Measurements from ENCODE around the gene DLX6. TPM values are rescaled to one million over a fixed set of nuclear protein-coding genes. Genes with fewer than 3 reads are reported as not detected.

DLX6 gene
- total RNA-seq, 1 experiment from 2014 or later: not detected

GRCh38 chr7:97021747-97022490, 16.6 kb downstream of the DLX6 start:
- Histone ChIP-seq H3K9ac (ENCODE audit: low read length) (no peak overlapping the region), H3K4me3 (replicated peaks in 1 of 2; ENCODE audit: low read depth in 1 of 2, low read length in 2 of 2) (no peak overlapping the region), H3K4me1 (ENCODE audit: control insufficient read depth in 1 of 2, insufficient read depth in 2 of 2, low read length in 2 of 2) (no peaks in the 10 kb centered on the region), H3K27me3 (ENCODE audit: insufficient read depth, low read length) (peaks cover 21% of the 10 kb centered on the region), H3K9me2 (ENCODE audit: insufficient read depth) (no peaks in the 10 kb centered on the region), H3K36me3 (ENCODE audit: control insufficient read depth in 1 of 2, insufficient read depth in 2 of 2, low read length in 2 of 2) (no peaks in the 10 kb centered on the region), H3K27ac (ENCODE audit: low read depth, low read length) (no peak overlapping the region), H3K79me2 (ENCODE audit: insufficient read depth, low read length) (no peaks in the 10 kb centered on the region), H3K4me2 (ENCODE audit: low read length) (no peak overlapping the region), H4K20me1 (ENCODE audit: insufficient read depth) (no peaks in the 10 kb centered on the region), H2AFZ (ENCODE audit: low read depth, low read length, poor library complexity, severe bottlenecking) (no peak overlapping the region), H3K9me3 (ENCODE audit: control insufficient read depth in 1 of 2, insufficient read depth in 1 of 2, low read depth in 1 of 2, low read length in 2 of 2) (no peaks in the 10 kb centered on the region)
- intact Hi-C loops (cut with micrococcal nuclease): no loop called here
- POLR2A ChIA-PET: no interaction called here
- no TSS peak for BruUV-seq (replicated peaks)
- DNase-seq (ENCODE audit: low read depth, low spot score): no peak
- RAD21 ChIA-PET (ENCODE audit: low non-redundant PET in 1 of 2, low total read pairs in 2 of 2, uncharacterized antibody in 2 of 2, unreplicated experiment in 2 of 2): no interaction called here
- TF ChIP-seq REST (IDR thresholded peaks at IDR 0.05; ENCODE audit: low read depth) (no peak), EZH2 (IDR thresholded peaks at IDR 0.05) (no peak), CBX3 (IDR thresholded peaks at IDR 0.05; ENCODE audit: low read depth) (no peak), ZNF274 (IDR thresholded peaks at IDR 0.05; ENCODE audit: low read depth, low read length) (no peak), SIN3A (IDR thresholded peaks at IDR 0.05; ENCODE audit: low read depth) (no peak), TCF7L2 (IDR thresholded peaks at IDR 0.05; ENCODE audit: borderline replicate concordance, extremely low read depth, insufficient read depth, insufficient read length) (no peak), MAX (IDR thresholded peaks at IDR 0.05) (no peak), CEBPB (IDR thresholded peaks at IDR 0.05; ENCODE audit: low read depth) (no peak), YY1 (IDR thresholded peaks at IDR 0.05; ENCODE audit: extremely low read depth, insufficient replicate concordance, low read depth, low read length) (no peak), FOSL1 (IDR thresholded peaks at IDR 0.05; ENCODE audit: low read depth) (no peak), SRF (IDR thresholded peaks at IDR 0.05; ENCODE audit: low read depth) (no peak), ELF1 (IDR thresholded peaks at IDR 0.05; ENCODE audit: borderline replicate concordance, low read depth) (no peak), CTCF (IDR thresholded peaks at IDR 0.05 in 2 of 3, conservative IDR thresholded peaks at IDR 0.05 in 1 of 3; ENCODE audit: borderline replicate concordance in 1 of 3, insufficient read depth in 1 of 3, low read depth in 2 of 3, low read length in 2 of 3) (no peak), ZFX (IDR thresholded peaks at IDR 0.05) (no peak), POLR2A (IDR thresholded peaks at IDR 0.05; ENCODE audit: borderline replicate concordance, extremely low read depth, insufficient read depth, insufficient read length) (no peak), RAD21 (IDR thresholded peaks at IDR 0.05; ENCODE audit: low read depth) (no peak)
- CTCF ChIA-PET: no interaction called here
- no peak for ATAC-seq
